ENCODE results near the gene IFFO2. TPM values are rescaled to one million over a fixed set of nuclear protein-coding genes. Genes with fewer than 3 reads are reported as not detected.

IFFO2 gene
- polyA plus RNA-seq, 1 of the 3 experiments (the other 2 are of a cell fraction), result 10.5 TPM

DNA sequence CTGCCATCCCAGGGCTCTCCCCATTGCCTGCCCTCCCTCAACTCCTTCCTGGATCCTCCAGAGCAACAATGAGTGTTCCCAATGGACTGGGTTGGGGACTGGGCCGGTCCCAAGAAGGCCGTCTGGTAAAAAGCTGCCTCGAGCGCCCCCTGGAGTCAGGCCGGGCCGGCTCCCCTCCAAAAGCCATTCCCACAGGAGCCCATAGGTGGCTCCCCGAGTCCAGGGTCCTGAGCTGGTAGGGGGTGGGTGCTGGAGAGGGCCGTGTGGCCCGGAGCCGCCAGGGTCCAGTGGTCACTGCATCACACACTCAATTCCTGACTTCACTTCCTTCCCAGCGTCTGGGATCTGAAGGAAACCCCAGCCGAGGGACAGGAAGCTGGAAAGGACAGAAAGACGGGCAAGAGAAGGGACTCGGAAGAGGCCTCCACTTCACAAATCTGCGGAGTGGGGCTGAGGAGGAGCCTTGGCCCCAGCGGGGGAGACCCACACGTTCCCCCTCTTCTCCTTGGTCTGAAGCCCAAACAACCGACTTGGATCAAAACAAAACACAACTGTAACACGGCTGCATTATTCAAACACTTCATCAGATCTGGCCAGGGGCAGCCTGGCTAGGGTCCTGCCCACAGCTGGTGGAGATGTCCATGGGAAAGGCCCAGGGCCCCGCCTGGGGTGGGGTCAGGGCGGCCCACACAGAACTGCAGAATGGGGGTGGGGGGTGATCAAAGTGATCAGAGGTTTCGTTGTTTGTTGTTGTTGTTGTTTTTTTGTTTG is 43.2 kb downstream of the IFFO2 start:
- Histone ChIP-seq H3K27me3 (ENCODE audit: insufficient read depth) (no peaks in the 10 kb centered on the region), H3K9me3 (no peaks in the 10 kb centered on the region), H3K27ac (ENCODE audit: low read depth in 2 of 2, low read length in 1 of 2) (no peak overlapping the region), H3K9me2 (no peaks in the 10 kb centered on the region), H2AFZ (ENCODE audit: low read depth) (peak overlapping the region; percentile 50; the same call in 1 of the 2 replicates), H3K9ac (no peak overlapping the region), H3K4me3 (ENCODE audit: low read depth in 2 of 2, low read length in 1 of 2) (no peak overlapping the region; a peak in 1 of 4 replicates), H3F3A (replicated peaks; ENCODE audit: insufficient read depth) (no peaks in the 10 kb centered on the region), H4K20me1 (ENCODE audit: insufficient read depth) (no peaks in the 10 kb centered on the region), H3K4me1 (ENCODE audit: control insufficient read depth in 1 of 2, insufficient read depth in 2 of 2, low read depth in 1 of 2, low read length in 1 of 2) (no peaks in the 10 kb centered on the region; a peak in 1 of 4 replicates), H3K36me3 (replicated peaks in 1 of 2; ENCODE audit: control insufficient read depth in 1 of 2, insufficient read depth in 2 of 2, low read length in 1 of 2) (no peaks in the 10 kb centered on the region), H3K79me2 (ENCODE audit: insufficient read depth) (no peaks in the 10 kb centered on the region), H3K4me2 (no peak overlapping the region)
- no peak for TF ChIP-seq EP300 (IDR thresholded peaks at IDR 0.05; ENCODE audit: borderline replicate concordance in 1 of 2, low read depth in 1 of 2, low read length in 1 of 2)
- TF ChIP-seq TCF12 (IDR thresholded peaks at IDR 0.05), result no peak
- no peak for TF ChIP-seq FOXJ3 (CRISPR knock-in tag; IDR thresholded peaks at IDR 0.05)
- TF ChIP-seq RAD21 (IDR thresholded peaks at IDR 0.05; ENCODE audit: low read length), result peak; percentile 88
- no peak for TF ChIP-seq RFX5 (IDR thresholded peaks at IDR 0.05; ENCODE audit: low read length)
- no peak for TF ChIP-seq JUND (IDR thresholded peaks at IDR 0.05)
- TF ChIP-seq CTCF (IDR thresholded peaks at IDR 0.05), result peak; percentile 98
- TF ChIP-seq TAF1 (IDR thresholded peaks at IDR 0.05; ENCODE audit: borderline replicate concordance, low read depth, low read length), result no peak
- no peak for TF ChIP-seq USF2 (IDR thresholded peaks at IDR 0.05; ENCODE audit: borderline replicate concordance, low read depth, low read length)
- peak; percentile 82 for TF ChIP-seq SMC3 (IDR thresholded peaks at IDR 0.05; ENCODE audit: low read depth, low read length)
- no peak for TF ChIP-seq EZH2phosphoT487 (IDR thresholded peaks at IDR 0.05; ENCODE audit: borderline replicate concordance, low read depth)
- TF ChIP-seq FOXM1 (IDR thresholded peaks at IDR 0.05; ENCODE audit: low read depth), result no peak
- CTCF ChIA-PET, result interaction anchor here (0.6 to 11.2 kb wide), 64 partner anchors 9 to 777 kb away, joined by 3 to 149 read pairs (median 5); partner anchors contain the start of genes ALDH4A1, IFFO2 and MRTO4
- DNase-seq, result peak; percentile 95
- POLR2A ChIA-PET, result no interaction called here
- WGBS (ENCODE audit: low lambda C conversion rate), result 56% methylated on average over 8 of the region's 22 CpGs

GRCh38 chr1:18912550-18912949 is 43.9 kb downstream of the IFFO2 start:
- H3K4me2 ChIP-seq, result no peak overlapping the region
- ChIA-PET POLR2A (no interaction called here), CTCF (interaction anchor here (0.6 to 11.2 kb wide), 61 partner anchors 9 to 776 kb away, joined by 3 to 149 read pairs (median 5); partner anchors contain the start of genes ALDH4A1, IFFO2 and MRTO4)
- DNase-seq, result no peak
- H3K9ac ChIP-seq, result no peak overlapping the region
- H3K36me3 ChIP-seq (replicated peaks in 1 of 2; ENCODE audit: control insufficient read depth in 1 of 2, insufficient read depth in 2 of 2, low read length in 1 of 2), result peaks cover 0 to 2% of the 10 kb centered on the region in 2 experiments
- no peaks in the 10 kb centered on the region for H3K9me2 ChIP-seq
- H3K4me3 ChIP-seq (ENCODE audit: low read depth in 2 of 2, low read length in 1 of 2), result no peak overlapping the region
- H3K79me2 ChIP-seq (ENCODE audit: insufficient read depth), result no peaks in the 10 kb centered on the region
- no peaks in the 10 kb centered on the region for H3K9me3 ChIP-seq
- no peak overlapping the region for H3K27ac ChIP-seq (ENCODE audit: low read depth in 2 of 2, low read length in 1 of 2)
- no peak overlapping the region for H2AFZ ChIP-seq (ENCODE audit: low read depth)
- no peaks in the 10 kb centered on the region; a peak in 1 of 4 replicates for H3K4me1 ChIP-seq (ENCODE audit: control insufficient read depth in 1 of 2, insufficient read depth in 2 of 2, low read depth in 1 of 2, low read length in 1 of 2)
- 91% methylated on average over 3 of the region's 3 CpGs for WGBS (ENCODE audit: low lambda C conversion rate)
- H3K27me3 ChIP-seq (ENCODE audit: insufficient read depth), result no peaks in the 10 kb centered on the region
- H3F3A ChIP-seq (replicated peaks; ENCODE audit: insufficient read depth), result no peaks in the 10 kb centered on the region
- H4K20me1 ChIP-seq (ENCODE audit: insufficient read depth), result no peaks in the 10 kb centered on the region
- TF ChIP-seq EZH2phosphoT487 (IDR thresholded peaks at IDR 0.05; ENCODE audit: borderline replicate concordance, low read depth), result no peak
- no peak for TF ChIP-seq MXI1 (IDR thresholded peaks at IDR 0.05; ENCODE audit: low read depth, low read length)
- no peak for TF ChIP-seq RAD21 (IDR thresholded peaks at IDR 0.05; ENCODE audit: low read length)
- TF ChIP-seq, protein P1, sequence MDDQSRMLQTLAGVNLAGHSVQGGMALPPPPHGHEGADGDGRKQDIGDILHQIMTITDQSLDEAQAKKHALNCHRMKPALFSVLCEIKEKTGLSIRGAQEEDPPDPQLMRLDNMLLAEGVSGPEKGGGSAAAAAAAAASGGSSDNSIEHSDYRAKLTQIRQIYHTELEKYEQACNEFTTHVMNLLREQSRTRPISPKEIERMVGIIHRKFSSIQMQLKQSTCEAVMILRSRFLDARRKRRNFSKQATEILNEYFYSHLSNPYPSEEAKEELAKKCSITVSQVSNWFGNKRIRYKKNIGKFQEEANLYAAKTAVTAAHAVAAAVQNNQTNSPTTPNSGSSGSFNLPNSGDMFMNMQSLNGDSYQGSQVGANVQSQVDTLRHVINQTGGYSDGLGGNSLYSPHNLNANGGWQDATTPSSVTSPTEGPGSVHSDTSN (IDR thresholded peaks at IDR 0.05), result no peak
- no peak for TF ChIP-seq FOXJ3 (CRISPR knock-in tag; IDR thresholded peaks at IDR 0.05)
- no peak for TF ChIP-seq RXRA (IDR thresholded peaks at IDR 0.05; ENCODE audit: borderline replicate concordance, low read depth)
- no peak for TF ChIP-seq MAX (IDR thresholded peaks at IDR 0.05; ENCODE audit: low read depth)
- no peak for TF ChIP-seq USF2 (IDR thresholded peaks at IDR 0.05; ENCODE audit: borderline replicate concordance, low read depth, low read length)
- TF ChIP-seq TCF12 (IDR thresholded peaks at IDR 0.05), result no peak
- no peak for TF ChIP-seq IRF3 (IDR thresholded peaks at IDR 0.05; ENCODE audit: low read depth, low read length)
- TF ChIP-seq SIN3A (IDR thresholded peaks at IDR 0.05; ENCODE audit: borderline replicate concordance, low read depth, low read length), result no peak
- no peak for TF ChIP-seq MEF2A (IDR thresholded peaks at IDR 0.05; ENCODE audit: borderline replicate concordance, low read depth)
- no peak for TF ChIP-seq FOXM1 (IDR thresholded peaks at IDR 0.05; ENCODE audit: low read depth)

Measured in SK-N-SH (cell line).